SU-DHL-6 (cell line): Measurements from ENCODE around the gene EPSTI1.

Source experiments
- H2AFZ ChIP-seq: fragments of 200-600 bp; sonication (generic); 2 replicates; pipeline ENCODE4 v1.6.1; 2014; ENCODE audit warnings: low read depth, mild to moderate bottlenecking, moderate library complexity, mixed read lengths, antibody characterized with exemption, low read length; ENCODE audit not compliant: severe bottlenecking
- H3F3A ChIP-seq: fragments of 200-600 bp; shearing (Covaris generic); 2 replicates; pipeline ENCODE4 v1.6.0; 2016; ENCODE audit warnings: antibody characterized with exemption, mild to moderate bottlenecking; ENCODE audit not compliant: insufficient read depth
- H3K27ac ChIP-seq: fragments of 200-600 bp; sonication (generic); 2 replicates; pipeline ENCODE4 v1.5.1; 2016; ENCODE audit warnings: low read depth, mild to moderate bottlenecking, low read length, moderate library complexity, mixed read lengths
- H3K27me3 ChIP-seq: fragments of 200-600 bp; sonication (generic), shearing (Covaris generic); 2 replicates; pipeline ENCODE4 v1.6.0; 2014; ENCODE audit warnings: mild to moderate bottlenecking, low read length
- H3K36me3 ChIP-seq: fragments of 200-600 bp; sonication (generic); 2 replicates; pipeline ENCODE4 v1.6.1; 2014; ENCODE audit warnings: mild to moderate bottlenecking, low read length, mixed read lengths
- H3K4me2 ChIP-seq: fragments of 300-600, 200-600 bp; shearing (Covaris generic), sonication (generic); 2 replicates; pipeline ENCODE4 v1.6.0; 2014; ENCODE audit warnings: low read length, low read depth, mild to moderate bottlenecking; ENCODE audit not compliant: poor library complexity, severe bottlenecking
- H3K4me3 ChIP-seq: fragments of 200-600 bp; sonication (generic); 2 replicates; pipeline ENCODE4 v1.5.1; 2014; ENCODE audit warnings: antibody characterized with exemption, low read length, mild to moderate bottlenecking, mixed read lengths; ENCODE audit not compliant: insufficient read depth, poor library complexity, severe bottlenecking
- H3K79me2 ChIP-seq: fragments of 200-600 bp; sonication (generic); 2 replicates; pipeline ENCODE4 v1.6.1; 2014; ENCODE audit warnings: mild to moderate bottlenecking, low read length, moderate library complexity; ENCODE audit not compliant: insufficient read depth
- H3K9ac ChIP-seq: fragments of 200-600 bp; sonication (generic); 2 replicates; pipeline ENCODE4 v1.7.0; 2014; ENCODE audit warnings: mild to moderate bottlenecking, low read length
- H3K9me2 ChIP-seq: fragments of 200-600 bp; sonication (generic); replicated peaks from 2 replicates; pipeline ENCODE4 v1.6.1; 2014; ENCODE audit warnings: low read length; ENCODE audit not compliant: insufficient read depth
- H3K9me3 ChIP-seq: fragments of 200-600 bp; sonication (generic); 2 replicates; pipeline ENCODE4 v1.6.1; 2014; ENCODE audit warnings: low read length, mixed read lengths; ENCODE audit not compliant: insufficient read depth
- H4K20me1 ChIP-seq: fragments of 200-600 bp; sonication (generic); 2 replicates; pipeline ENCODE4 v1.6.1; 2014; ENCODE audit warnings: low read depth, mild to moderate bottlenecking, antibody characterized with exemption, low read length, moderate library complexity, mixed read lengths
- CTCF ChIP-seq: fragments of 200-600 bp; sonication (generic); IDR thresholded peaks from one replicate; pipeline ENCODE4 v1.5.1; 2017; ENCODE audit warnings: antibody characterized with exemption, mild to moderate bottlenecking, low read length, moderate library complexity; ENCODE audit not compliant: insufficient read depth, poor library complexity, severe bottlenecking
- EZH2phosphoT487 ChIP-seq: fragments of 200-600 bp; sonication (generic), shearing (Covaris generic); conservative IDR thresholded peaks from 2 replicates; pipeline ENCODE4 v1.6.1; 2018; ENCODE audit warnings: mild to moderate bottlenecking, antibody characterized with exemption, low read length, moderate library complexity, mixed read lengths

The EPSTI1 gene

GRCh38 chr13:42860485-42860884, 131.6 kb downstream of the EPSTI1 start:
- no peaks in the 10 kb centered on the region for H3K9me3 ChIP-seq
- H4K20me1 ChIP-seq: no peaks in the 10 kb centered on the region
- no peaks in the 10 kb centered on the region for H3F3A ChIP-seq
- no peak overlapping the region for H3K4me2 ChIP-seq
- no peaks in the 10 kb centered on the region for H3K36me3 ChIP-seq
- no peak overlapping the region for H2AFZ ChIP-seq
- no peak overlapping the region for H3K9ac ChIP-seq
- H3K27me3 ChIP-seq: no peaks in the 10 kb centered on the region
- H3K27ac ChIP-seq: no peak overlapping the region
- no peak overlapping the region for H3K4me3 ChIP-seq
- no peaks in the 10 kb centered on the region for H3K79me2 ChIP-seq
- TF ChIP-seq EZH2phosphoT487: no peak
- no peak for TF ChIP-seq CTCF
- H3K9me2 ChIP-seq: no peaks in the 10 kb centered on the region

GRCh38 chr13:42859760-42860159, 132.3 kb downstream of the EPSTI1 start:
- H3K79me2 ChIP-seq: no peaks in the 10 kb centered on the region
- H4K20me1 ChIP-seq: no peaks in the 10 kb centered on the region
- H3K9ac ChIP-seq: no peak overlapping the region
- no peak overlapping the region for H3K4me2 ChIP-seq
- H3K4me3 ChIP-seq: no peak overlapping the region
- no peaks in the 10 kb centered on the region for H3K9me3 ChIP-seq
- H3K36me3 ChIP-seq: no peaks in the 10 kb centered on the region
- no peaks in the 10 kb centered on the region for H3F3A ChIP-seq
- no peaks in the 10 kb centered on the region for H3K9me2 ChIP-seq
- no peak overlapping the region for H2AFZ ChIP-seq
- TF ChIP-seq EZH2phosphoT487: no peak
- TF ChIP-seq CTCF: no peak
- no peaks in the 10 kb centered on the region for H3K27me3 ChIP-seq
- no peak overlapping the region for H3K27ac ChIP-seq

GRCh38 chr13:42855410-42855809, 136.6 kb downstream of the EPSTI1 start:
- Histone ChIP-seq H3K36me3 (no peaks in the 10 kb centered on the region), H2AFZ (no peak overlapping the region), H3K79me2 (no peaks in the 10 kb centered on the region), H3K27me3 (no peaks in the 10 kb centered on the region), H3K9ac (no peak overlapping the region), H3K9me3 (no peaks in the 10 kb centered on the region), H4K20me1 (no peaks in the 10 kb centered on the region), H3K4me2 (no peak overlapping the region), H3F3A (no peaks in the 10 kb centered on the region), H3K4me3 (no peak overlapping the region), H3K27ac (no peak overlapping the region), H3K9me2 (no peaks in the 10 kb centered on the region)
- no peak for TF ChIP-seq EZH2phosphoT487
- no peak for TF ChIP-seq CTCF
